IPS-11a (cell line): ENCODE measurements around the gene ETV6.

Experiments used
- H3K4me3 ChIP-seq: one replicate; pipeline ENCODE4 v1.5.1; 2013; ENCODE audit warnings: low read depth, low read length, control low read depth

ETV6 gene

DNA sequence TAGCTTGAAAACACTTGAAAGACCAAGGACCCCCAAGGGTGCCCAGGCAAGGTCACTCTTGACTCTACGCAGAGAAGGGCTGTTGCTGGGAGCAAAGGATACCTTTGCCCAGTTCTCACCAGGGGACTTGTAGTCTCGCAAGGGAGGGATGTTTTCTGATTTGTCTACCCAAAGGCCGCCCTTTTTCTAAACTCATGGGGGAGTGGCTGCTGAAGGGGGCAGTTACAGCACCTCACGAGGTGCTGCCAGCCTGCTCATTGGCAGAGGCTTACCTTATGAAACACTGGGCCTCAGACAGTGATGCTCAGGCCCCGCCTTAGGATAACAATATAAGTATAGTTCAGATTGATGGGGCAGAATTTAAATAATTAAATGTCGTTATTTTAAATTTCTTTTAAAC, 107.0 kb downstream of the ETV6 start:
- no peak overlapping the region for H3K4me3 ChIP-seq

DNA sequence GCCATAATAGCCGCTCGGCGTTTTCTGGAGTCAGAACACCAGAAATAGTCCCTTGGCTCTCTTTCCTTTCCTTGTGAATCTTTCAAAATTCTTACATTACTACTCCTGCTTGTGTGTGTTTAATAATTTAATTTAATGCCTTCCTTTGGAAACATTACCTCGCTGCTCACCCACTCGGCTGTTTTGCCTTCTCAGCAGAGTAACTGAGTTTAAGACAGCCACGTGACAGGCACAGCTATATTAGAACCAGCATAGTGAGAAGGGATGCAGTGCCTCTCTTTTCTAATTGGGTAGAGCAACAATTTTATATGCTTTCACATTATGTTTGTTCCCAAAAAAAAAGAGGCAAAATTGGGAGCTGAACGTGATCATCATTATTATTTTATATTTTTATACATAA, 107.6 kb downstream of the ETV6 start:
- no peak overlapping the region for H3K4me3 ChIP-seq

DNA sequence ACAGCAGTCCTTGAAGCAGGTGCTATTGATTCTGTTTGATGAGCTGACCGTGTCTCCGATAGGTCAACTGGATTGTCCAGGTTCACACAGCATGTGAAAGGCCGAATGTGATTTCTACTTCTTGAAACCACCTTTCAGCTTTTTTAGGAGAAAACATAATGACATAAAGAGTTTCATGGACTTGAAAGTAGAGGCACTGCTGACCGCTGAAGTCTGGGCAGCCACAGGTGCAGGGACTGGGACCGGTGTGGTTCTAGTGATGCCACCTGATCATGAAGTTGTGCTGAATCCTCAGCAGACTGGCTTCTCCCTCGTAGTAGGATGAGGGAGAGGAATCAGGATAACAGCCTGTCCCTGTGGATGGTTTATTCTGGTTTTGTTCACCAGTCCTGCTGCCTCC, 108.1 kb downstream of the ETV6 start:
- no peak overlapping the region for H3K4me3 ChIP-seq

- no peak overlapping the region for H3K4me3 ChIP-seq
These were observed 108.6 kb downstream of the ETV6 start for GRCh38 chr12:11758087-11758486.

DNA sequence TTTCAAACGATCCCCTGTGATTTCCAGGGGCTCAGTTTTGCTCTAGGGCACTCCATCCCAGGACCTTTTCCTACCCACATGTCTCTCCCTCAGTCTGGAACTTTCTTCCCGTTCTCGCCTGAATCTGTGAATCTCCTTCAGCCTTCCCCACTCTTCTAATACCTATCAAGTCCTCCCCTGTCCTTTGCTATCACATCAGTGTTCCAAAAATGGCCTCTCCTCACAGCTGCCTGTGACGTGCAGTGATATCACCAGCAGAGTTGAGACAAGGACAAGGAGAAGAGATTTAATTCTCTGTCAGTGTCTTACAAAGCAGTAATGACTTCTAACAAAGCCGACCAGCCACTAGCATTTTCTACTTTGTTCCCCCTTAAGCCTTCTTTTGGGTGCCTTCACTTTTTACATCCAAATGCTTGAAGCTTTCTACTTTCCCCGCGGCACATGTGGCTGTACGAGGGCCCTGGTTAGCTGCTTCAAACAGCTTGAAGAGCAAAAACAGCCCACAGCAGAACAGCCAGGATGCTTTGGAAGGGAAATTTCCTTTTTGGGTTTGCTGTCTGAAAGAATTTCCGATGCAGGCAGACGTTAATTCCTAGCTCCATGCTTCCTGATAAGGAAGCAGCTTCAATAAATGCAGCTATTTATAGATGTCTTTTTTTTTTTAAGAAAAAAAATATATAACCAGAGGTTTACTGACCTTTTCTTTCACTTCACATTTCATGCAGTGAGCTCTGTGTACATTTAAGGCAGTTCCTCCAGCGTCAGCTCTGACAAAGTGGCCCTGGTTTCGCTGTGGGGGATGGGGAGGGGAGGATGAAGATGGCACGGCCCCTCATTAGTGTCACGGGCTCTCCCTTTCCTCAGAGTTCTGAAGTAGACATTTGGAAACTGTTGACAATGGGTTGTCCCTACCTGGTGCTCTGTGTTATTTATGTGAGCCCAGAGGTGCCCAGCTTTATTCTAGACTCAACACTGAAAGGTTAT, 109.3 kb downstream of the ETV6 start:
- H3K4me3 ChIP-seq = no peak overlapping the region

- H3K4me3 ChIP-seq = no peak overlapping the region
These were observed 110.0 kb downstream of the ETV6 start for GRCh38 chr12:11759494-11759878.

DNA sequence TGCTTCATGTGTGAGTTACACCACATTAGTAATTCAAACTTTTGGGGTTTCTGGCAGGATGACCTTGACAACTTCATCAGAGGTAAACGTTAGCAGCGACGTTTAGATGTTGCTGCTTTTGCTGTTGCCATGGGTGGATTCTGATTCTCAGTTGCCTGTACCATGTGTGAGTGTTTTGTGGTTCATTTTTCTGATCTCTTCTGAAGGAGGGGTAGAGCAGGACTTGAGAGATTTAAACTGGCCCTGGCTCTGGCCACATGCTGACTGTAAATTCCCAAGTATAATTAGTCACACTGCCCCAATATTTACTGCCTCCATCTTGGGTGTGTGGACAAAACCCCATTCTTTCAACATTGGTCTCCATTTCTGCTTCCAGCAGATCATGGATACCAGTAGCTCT, 110.4 kb downstream of the ETV6 start:
- no peak overlapping the region for H3K4me3 ChIP-seq

GRCh38 chr12:11761869-11762567, 112.5 kb downstream of the ETV6 start:
- no peak overlapping the region for H3K4me3 ChIP-seq

GRCh38 chr12:11762723-11763326, 113.4 kb downstream of the ETV6 start:
- no peak overlapping the region for H3K4me3 ChIP-seq

DNA sequence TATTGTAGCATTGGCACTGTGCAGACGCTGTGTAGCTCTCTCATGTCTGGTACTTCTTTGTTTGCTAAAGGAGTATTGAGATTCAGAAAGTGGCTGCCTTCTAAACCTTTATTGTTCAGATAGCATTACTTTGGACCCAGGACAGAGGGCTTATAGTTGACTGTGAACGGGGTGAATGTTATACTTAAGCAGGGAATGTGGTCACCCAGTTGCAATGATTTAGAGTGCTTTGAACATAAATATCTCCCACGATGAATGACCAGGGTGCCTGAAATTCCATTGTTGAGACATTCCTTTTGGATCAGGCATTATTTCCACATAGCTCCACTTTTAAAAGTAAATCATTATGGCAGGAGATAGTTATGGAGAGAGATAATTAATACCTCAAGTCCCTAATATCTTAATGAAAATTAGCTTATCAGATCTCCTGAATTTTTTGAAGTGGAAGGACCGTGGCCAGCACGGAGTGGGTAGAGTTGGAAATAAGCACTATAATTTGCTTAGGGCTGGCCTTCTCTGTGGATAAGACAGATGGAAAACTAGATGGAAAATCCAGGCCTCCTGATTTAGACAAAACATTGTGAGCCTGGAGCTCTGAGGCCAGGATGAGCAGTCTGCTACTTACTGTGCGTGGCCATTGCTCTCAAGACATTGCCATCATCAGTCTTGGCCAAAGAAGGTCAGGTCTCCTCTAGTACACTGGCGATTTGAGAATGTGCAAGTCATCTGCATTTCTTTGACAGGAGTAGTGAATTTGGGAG, 114.5 kb downstream of the ETV6 start:
- H3K4me3 ChIP-seq = no peak overlapping the region

DNA sequence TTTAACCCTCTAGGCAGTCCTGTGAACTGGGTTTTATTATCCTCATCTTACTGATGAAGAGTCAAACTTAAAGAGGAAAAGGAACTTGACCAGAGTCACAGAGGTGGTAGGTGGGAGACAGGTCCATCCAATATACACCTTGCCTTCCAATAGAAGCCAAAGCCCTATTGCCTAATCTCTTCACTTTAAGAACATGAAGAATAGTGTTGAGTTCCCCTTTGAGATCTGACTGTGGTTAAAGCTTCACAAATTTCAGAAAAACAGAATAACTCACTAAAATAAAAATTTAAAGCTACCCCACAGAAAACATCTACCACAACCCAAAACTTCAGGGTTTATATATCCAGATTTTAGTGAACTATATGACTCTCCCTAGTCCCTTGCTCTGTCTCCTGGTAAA, 115.4 kb downstream of the ETV6 start:
- H3K4me3 ChIP-seq = no peak overlapping the region

- H3K4me3 ChIP-seq = no peak overlapping the region
These were observed 115.9 kb downstream of the ETV6 start for GRCh38 chr12:11765421-11765816.

GRCh38 chr12:11765817-11766794, 116.6 kb downstream of the ETV6 start:
- H3K4me3 ChIP-seq = no peak overlapping the region

DNA sequence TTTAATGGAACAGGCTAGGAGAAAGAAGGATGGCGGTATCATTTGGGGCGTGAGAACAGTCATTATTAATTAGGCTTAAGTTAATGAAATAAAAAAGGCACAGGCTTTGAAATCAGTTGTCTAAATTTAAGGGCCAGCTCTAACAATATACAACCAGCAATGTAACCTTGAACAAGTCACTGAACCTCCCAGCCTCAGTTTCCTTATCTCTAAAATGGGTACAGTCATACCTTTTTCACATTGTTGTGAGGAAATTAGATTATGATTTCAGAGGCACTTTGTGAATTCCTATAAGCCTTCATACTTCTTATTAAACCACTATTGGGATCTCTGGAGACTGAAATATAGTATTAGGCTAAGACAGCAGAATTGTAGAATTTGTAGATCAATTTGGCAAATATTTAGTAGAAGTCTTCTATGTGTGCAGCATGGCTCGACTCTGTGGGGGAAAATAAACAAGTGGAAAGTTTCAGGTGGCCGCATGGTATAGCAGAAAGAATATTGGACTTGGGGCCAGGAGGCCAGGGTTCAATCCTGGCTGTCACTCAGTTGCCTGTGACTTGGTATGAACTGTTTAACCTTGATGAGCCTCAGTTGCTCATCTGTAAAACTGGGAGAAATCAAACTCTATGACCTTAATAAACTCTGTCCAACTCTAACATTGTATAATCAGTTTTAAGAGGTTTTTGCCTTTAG, 117.7 kb downstream of the ETV6 start:
- no peak overlapping the region for H3K4me3 ChIP-seq

GRCh38 chr12:11767798-11768197, 118.3 kb downstream of the ETV6 start:
- H3K4me3 ChIP-seq = no peak overlapping the region

DNA sequence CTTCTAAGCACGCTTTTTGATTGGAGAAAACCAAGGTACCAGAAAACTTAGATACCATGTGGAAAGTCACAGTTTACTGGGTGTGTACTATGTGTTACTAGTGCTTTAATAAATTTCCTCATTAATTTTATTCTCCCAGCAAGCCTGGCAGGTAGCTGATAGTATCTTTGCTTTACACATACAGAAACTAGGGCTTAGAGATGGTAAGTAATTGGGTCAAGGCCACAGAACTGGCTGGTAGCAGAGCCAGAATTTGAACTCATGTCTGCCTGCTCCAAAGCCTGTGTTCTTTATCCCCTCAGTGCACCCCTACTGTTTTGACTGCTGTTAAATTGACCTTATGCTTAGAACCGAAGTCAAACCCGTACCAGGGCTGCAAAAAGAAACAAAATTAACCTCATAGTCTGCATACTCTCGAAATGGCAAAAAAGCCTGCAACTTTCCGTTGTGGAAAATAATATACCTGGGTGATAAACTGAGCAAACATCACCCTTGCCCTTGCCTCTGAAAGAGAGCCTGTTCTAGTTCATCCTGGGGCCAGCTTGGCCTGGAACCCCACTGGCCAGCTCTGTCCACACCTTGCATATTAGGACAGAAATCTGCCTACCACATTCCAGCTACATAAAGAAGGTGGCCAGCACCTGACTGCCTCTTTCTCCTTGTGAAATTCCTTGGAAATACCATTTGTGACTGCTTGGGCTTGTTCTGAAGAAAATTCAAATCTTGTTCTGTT, 118.9 kb downstream of the ETV6 start:
- no peak overlapping the region for H3K4me3 ChIP-seq

GRCh38 chr12:11769723-11770514, 120.4 kb downstream of the ETV6 start:
- no peak overlapping the region for H3K4me3 ChIP-seq

DNA sequence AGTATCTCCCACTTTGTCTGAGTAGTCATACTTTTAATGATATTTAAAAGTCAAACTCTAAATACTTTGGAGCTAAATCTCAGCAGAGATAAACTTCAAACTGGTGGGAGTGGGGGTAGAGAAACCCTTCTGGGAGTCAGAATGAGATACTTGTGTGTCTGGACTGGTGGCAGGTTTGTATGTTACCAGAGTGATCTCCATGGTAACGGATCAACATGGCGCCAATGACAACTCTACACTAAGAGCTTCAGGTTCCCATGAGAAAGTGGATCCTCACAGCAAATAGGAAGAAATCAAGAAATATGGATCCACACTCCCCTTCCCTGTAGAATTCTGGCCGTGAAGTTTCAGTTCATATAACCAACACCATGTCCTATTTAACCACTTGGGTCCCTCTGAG, 121.9 kb downstream of the ETV6 start:
- H3K4me3 ChIP-seq = no peak overlapping the region
